Measurements from ENCODE around the gene PIK3C3.

The PIK3C3 gene

GRCh38 chr18:41972067-41972925 is 17.3 kb downstream of the PIK3C3 start:
- Histone ChIP-seq H3K4ac (ENCODE audit: low read length) (no peak overlapping the region), H4K91ac (ENCODE audit: low read depth, low read length, poor library complexity) (no peak overlapping the region), H3K79me1 (ENCODE audit: low read depth, low read length) (no peaks in the 10 kb centered on the region), H2BK120ac (ENCODE audit: low read depth, low read length) (no peak overlapping the region), H3K9me3 (replicated peaks in 1 of 2; ENCODE audit: control insufficient read depth in 2 of 2, insufficient read depth in 1 of 2, low read depth in 1 of 2, low read length in 2 of 2) (no peaks in the 10 kb centered on the region), H3K27me3 (ENCODE audit: control insufficient read depth in 3 of 3, insufficient read depth in 3 of 3, low read depth in 1 of 3, low read length in 3 of 3) (no peaks in the 10 kb centered on the region), H2BK5ac (ENCODE audit: low read length) (no peak overlapping the region), H3K23ac (ENCODE audit: low read depth, low read length, poor library complexity) (no peak overlapping the region), H2BK15ac (ENCODE audit: low read length) (no peak overlapping the region), H3K4me1 (ENCODE audit: control insufficient read depth in 2 of 2, insufficient read depth in 1 of 2, low read depth in 1 of 2, low read length in 2 of 2) (no peaks in the 10 kb centered on the region), H4K8ac (ENCODE audit: low read depth, low read length) (no peak overlapping the region), H3K27ac (replicated peaks; ENCODE audit: low read length) (no peak overlapping the region), H3K4me3 (ENCODE audit: low read length in 2 of 2) (no peak overlapping the region), H3K4me2 (ENCODE audit: insufficient read depth, low read length, poor library complexity, severe bottlenecking) (no peak overlapping the region), H3K18ac (ENCODE audit: low read length) (no peak overlapping the region), H3K9ac (ENCODE audit: low read depth, low read length, poor library complexity) (no peak overlapping the region), H2AFZ (ENCODE audit: low read length) (no peak overlapping the region), H3K14ac (ENCODE audit: low read length) (no peak overlapping the region), H3K36me3 (replicated peaks in 1 of 2; ENCODE audit: control insufficient read depth in 2 of 2, insufficient read depth in 2 of 2, low read length in 2 of 2) (peaks cover 0 to 62% of the 10 kb centered on the region in 2 donors), H2AK5ac (ENCODE audit: low read depth, low read length) (no peak overlapping the region), H2BK12ac (ENCODE audit: low read length) (no peak overlapping the region)
- no CpG with 5 or more reads among the region's 3 CpGs for WGBS, 2 donors (ENCODE audit: extremely low coverage in 2 of 2, insufficient read length in 2 of 2, insufficient replicate concordance in 1 of 2)
- no peak for DNase-seq (ENCODE audit: low spot score)

GRCh38 chr18:41973983-41974382 is 18.9 kb downstream of the PIK3C3 start:
- no peaks in the 10 kb centered on the region for H3K27me3 ChIP-seq (ENCODE audit: control insufficient read depth in 3 of 3, insufficient read depth in 3 of 3, low read depth in 1 of 3, low read length in 3 of 3)
- no peak overlapping the region for H3K23ac ChIP-seq (ENCODE audit: low read depth, low read length, poor library complexity)
- no peak overlapping the region for H3K14ac ChIP-seq (ENCODE audit: low read length)
- H2BK12ac ChIP-seq (ENCODE audit: low read length): no peak overlapping the region
- H3K4ac ChIP-seq (ENCODE audit: low read length): no peak overlapping the region
- WGBS, 2 donors (ENCODE audit: extremely low coverage in 2 of 2, insufficient read length in 2 of 2, insufficient replicate concordance in 1 of 2): no CpG with 5 or more reads among the region's 2 CpGs
- DNase-seq (ENCODE audit: low spot score): no peak
- H3K4me2 ChIP-seq (ENCODE audit: insufficient read depth, low read length, poor library complexity, severe bottlenecking): no peak overlapping the region
- H3K9me3 ChIP-seq (replicated peaks in 1 of 2; ENCODE audit: control insufficient read depth in 2 of 2, insufficient read depth in 1 of 2, low read depth in 1 of 2, low read length in 2 of 2): no peaks in the 10 kb centered on the region
- H3K36me3 ChIP-seq (replicated peaks in 1 of 2; ENCODE audit: control insufficient read depth in 2 of 2, insufficient read depth in 2 of 2, low read length in 2 of 2): peaks cover 0 to 50% of the 10 kb centered on the region in 2 donors
- H3K27ac ChIP-seq (replicated peaks; ENCODE audit: low read length): no peak overlapping the region
- no peaks in the 10 kb centered on the region for H3K4me1 ChIP-seq (ENCODE audit: control insufficient read depth in 2 of 2, insufficient read depth in 1 of 2, low read depth in 1 of 2, low read length in 2 of 2)
- no peak overlapping the region for H2BK120ac ChIP-seq (ENCODE audit: low read depth, low read length)
- H2AK5ac ChIP-seq (ENCODE audit: low read depth, low read length): no peak overlapping the region
- no peak overlapping the region for H4K91ac ChIP-seq (ENCODE audit: low read depth, low read length, poor library complexity)
- H3K79me1 ChIP-seq (ENCODE audit: low read depth, low read length): no peaks in the 10 kb centered on the region
- H3K4me3 ChIP-seq (ENCODE audit: low read length in 2 of 2): no peak overlapping the region
- H3K18ac ChIP-seq (ENCODE audit: low read length): no peak overlapping the region
- H2AFZ ChIP-seq (ENCODE audit: low read length): no peak overlapping the region
- H2BK5ac ChIP-seq (ENCODE audit: low read length): no peak overlapping the region
- no peak overlapping the region for H4K8ac ChIP-seq (ENCODE audit: low read depth, low read length)
- H2BK15ac ChIP-seq (ENCODE audit: low read length): no peak overlapping the region
- H3K9ac ChIP-seq (ENCODE audit: low read depth, low read length, poor library complexity): no peak overlapping the region

DNA sequence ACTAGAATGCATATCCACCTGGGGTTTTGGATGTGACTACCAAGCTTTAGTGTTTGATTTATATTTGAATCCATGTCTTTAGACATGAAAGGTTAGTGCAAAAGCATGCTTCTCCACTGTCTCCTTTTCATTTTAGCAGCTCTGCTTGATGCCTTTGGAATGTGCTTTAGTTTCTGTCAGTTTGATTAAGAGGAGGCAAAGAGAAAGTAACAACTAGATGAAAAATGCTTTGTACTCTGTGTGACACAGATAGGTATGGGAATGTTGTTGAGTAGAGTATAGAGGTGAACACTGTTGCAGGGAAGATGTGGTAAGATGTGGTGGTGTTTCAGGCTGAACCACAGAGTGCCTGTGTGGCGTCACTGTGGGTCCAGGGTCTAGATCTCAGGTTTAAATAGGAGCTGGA is 19.8 kb downstream of the PIK3C3 start:
- H3K4me2 ChIP-seq (ENCODE audit: insufficient read depth, low read length, poor library complexity, severe bottlenecking): no peak overlapping the region
- H2AK5ac ChIP-seq (ENCODE audit: low read depth, low read length): no peak overlapping the region
- no peak overlapping the region for H2BK120ac ChIP-seq (ENCODE audit: low read depth, low read length)
- no peak overlapping the region for H4K91ac ChIP-seq (ENCODE audit: low read depth, low read length, poor library complexity)
- H3K27ac ChIP-seq (replicated peaks; ENCODE audit: low read length): no peak overlapping the region
- H3K4me1 ChIP-seq (ENCODE audit: control insufficient read depth in 2 of 2, insufficient read depth in 1 of 2, low read depth in 1 of 2, low read length in 2 of 2): no peaks in the 10 kb centered on the region
- no peak overlapping the region for H3K23ac ChIP-seq (ENCODE audit: low read depth, low read length, poor library complexity)
- no peak overlapping the region for H3K14ac ChIP-seq (ENCODE audit: low read length)
- no peak overlapping the region for H3K18ac ChIP-seq (ENCODE audit: low read length)
- no CpG with 5 or more reads among the region's 1 CpG for WGBS, 2 donors (ENCODE audit: extremely low coverage in 2 of 2, insufficient read length in 2 of 2, insufficient replicate concordance in 1 of 2)
- no peak overlapping the region for H3K9ac ChIP-seq (ENCODE audit: low read depth, low read length, poor library complexity)
- no peak overlapping the region for H3K4ac ChIP-seq (ENCODE audit: low read length)
- H3K9me3 ChIP-seq (replicated peaks in 1 of 2; ENCODE audit: control insufficient read depth in 2 of 2, insufficient read depth in 1 of 2, low read depth in 1 of 2, low read length in 2 of 2): no peaks in the 10 kb centered on the region
- no peaks in the 10 kb centered on the region for H3K79me1 ChIP-seq (ENCODE audit: low read depth, low read length)
- H2AFZ ChIP-seq (ENCODE audit: low read length): no peak overlapping the region
- H3K27me3 ChIP-seq (ENCODE audit: control insufficient read depth in 3 of 3, insufficient read depth in 3 of 3, low read depth in 1 of 3, low read length in 3 of 3): no peaks in the 10 kb centered on the region
- no peak overlapping the region for H2BK12ac ChIP-seq (ENCODE audit: low read length)
- H2BK5ac ChIP-seq (ENCODE audit: low read length): no peak overlapping the region
- no peak overlapping the region for H4K8ac ChIP-seq (ENCODE audit: low read depth, low read length)
- H3K36me3 ChIP-seq (replicated peaks in 1 of 2; ENCODE audit: control insufficient read depth in 2 of 2, insufficient read depth in 2 of 2, low read length in 2 of 2): peaks cover 0 to 43% of the 10 kb centered on the region in 2 donors
- DNase-seq (ENCODE audit: low spot score): no peak
- H2BK15ac ChIP-seq (ENCODE audit: low read length): no peak overlapping the region
- H3K4me3 ChIP-seq (ENCODE audit: low read length in 2 of 2): no peak overlapping the region

- no peak overlapping the region for H2BK12ac ChIP-seq (ENCODE audit: low read length)
- H2BK5ac ChIP-seq (ENCODE audit: low read length): no peak overlapping the region
- no peak overlapping the region for H2BK120ac ChIP-seq (ENCODE audit: low read depth, low read length)
- no peak overlapping the region for H4K91ac ChIP-seq (ENCODE audit: low read depth, low read length, poor library complexity)
- H3K79me1 ChIP-seq (ENCODE audit: low read depth, low read length): no peaks in the 10 kb centered on the region
- H3K4me2 ChIP-seq (ENCODE audit: insufficient read depth, low read length, poor library complexity, severe bottlenecking): no peak overlapping the region
- H2BK15ac ChIP-seq (ENCODE audit: low read length): no peak overlapping the region
- no peak overlapping the region for H3K4me3 ChIP-seq (ENCODE audit: low read length in 2 of 2)
- no peaks in the 10 kb centered on the region for H3K4me1 ChIP-seq (ENCODE audit: control insufficient read depth in 2 of 2, insufficient read depth in 1 of 2, low read depth in 1 of 2, low read length in 2 of 2)
- no peak overlapping the region for H2AFZ ChIP-seq (ENCODE audit: low read length)
- no peak overlapping the region for H3K18ac ChIP-seq (ENCODE audit: low read length)
- H3K27me3 ChIP-seq (ENCODE audit: control insufficient read depth in 3 of 3, insufficient read depth in 3 of 3, low read depth in 1 of 3, low read length in 3 of 3): no peaks in the 10 kb centered on the region
- no peak overlapping the region for H2AK5ac ChIP-seq (ENCODE audit: low read depth, low read length)
- no peak overlapping the region for H3K14ac ChIP-seq (ENCODE audit: low read length)
- H3K36me3 ChIP-seq (replicated peaks in 1 of 2; ENCODE audit: control insufficient read depth in 2 of 2, insufficient read depth in 2 of 2, low read length in 2 of 2): peaks cover 0 to 39% of the 10 kb centered on the region in 2 donors
- H3K23ac ChIP-seq (ENCODE audit: low read depth, low read length, poor library complexity): no peak overlapping the region
- H3K4ac ChIP-seq (ENCODE audit: low read length): no peak overlapping the region
- H3K9me3 ChIP-seq (replicated peaks in 1 of 2; ENCODE audit: control insufficient read depth in 2 of 2, insufficient read depth in 1 of 2, low read depth in 1 of 2, low read length in 2 of 2): no peaks in the 10 kb centered on the region
- no peak overlapping the region for H3K27ac ChIP-seq (replicated peaks; ENCODE audit: low read length)
- no CpG with 5 or more reads among the region's 5 CpGs for WGBS, 2 donors (ENCODE audit: extremely low coverage in 2 of 2, insufficient read length in 2 of 2, insufficient replicate concordance in 1 of 2)
- H3K9ac ChIP-seq (ENCODE audit: low read depth, low read length, poor library complexity): no peak overlapping the region
- no peak for DNase-seq (ENCODE audit: low spot score)
- no peak overlapping the region for H4K8ac ChIP-seq (ENCODE audit: low read depth, low read length)
These were observed 20.2 kb downstream of the PIK3C3 start for GRCh38 chr18:41975284-41975683.

Measured in neuronal stem cell (in vitro differentiated cells).